GM12892 (cell line): ENCODE measurements around the gene SNX10.

Experiments
- DNase-seq: peaks from one replicate; pipeline ENCODE4 v3.0.0; 2011; ENCODE audit not compliant: insufficient read length
- FAIRE-seq: peaks from 2 replicates; lab custom pipeline; 2011; peaks lifted over from hg19 to GRCh38; lab: Jason Lieb, UNC
- POLR2A ChIP-seq: IDR thresholded peaks from 2 replicates; pipeline ENCODE4 v1.6.1; 2011; ENCODE audit warnings: low read depth, low read length, control low read depth
- POLR2AphosphoS5 ChIP-seq: IDR thresholded peaks from 2 replicates; pipeline ENCODE4 v1.6.1; 2011; ENCODE audit warnings: low read depth, low read length, control low read depth
- TAF1 ChIP-seq: IDR thresholded peaks from 2 replicates; pipeline ENCODE4 v1.6.1; 2011; ENCODE audit warnings: low read depth, mild to moderate bottlenecking, control low read depth, low read length, borderline replicate concordance

The SNX10 gene

DNA sequence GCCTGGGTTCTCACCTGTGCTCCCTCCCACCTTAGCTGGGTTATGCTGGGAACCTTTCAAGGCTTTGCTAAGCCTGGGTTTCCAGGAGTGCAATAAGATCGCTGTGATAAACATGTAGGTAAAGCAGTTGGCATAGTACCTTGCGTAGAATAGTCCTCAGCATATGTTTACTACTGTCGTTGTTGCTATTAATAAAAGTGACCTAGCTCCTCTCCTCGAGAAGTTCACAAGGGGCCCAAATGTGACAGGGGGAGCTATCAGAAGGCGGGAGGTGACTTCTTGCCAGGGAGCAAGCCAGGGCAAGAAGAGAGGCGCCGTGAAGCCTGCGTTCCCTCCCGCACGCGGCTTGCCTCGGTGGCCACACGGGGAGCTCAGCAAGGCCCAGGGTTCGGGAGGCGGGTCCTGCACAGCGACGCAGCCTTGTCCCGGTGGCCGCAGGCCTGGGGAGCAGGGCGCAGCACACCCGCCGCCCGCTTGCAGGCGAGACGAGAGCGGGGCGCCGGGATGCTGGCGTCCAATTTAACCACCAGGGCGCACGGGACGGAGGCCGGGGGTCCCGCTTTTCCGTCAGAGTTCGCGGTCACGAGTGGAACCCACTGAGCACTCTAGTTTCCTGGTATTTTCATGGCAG is 106.2 kb downstream of the SNX10 start:
- TF ChIP-seq POLR2AphosphoS5 = no peak
- TF ChIP-seq POLR2A = no peak; the same call in 1 of the 2 replicates
- TF ChIP-seq TAF1 = no peak; the same call in 1 of the 2 replicates
- DNase-seq (peak; percentile 43), FAIRE-seq (peak; percentile 63)

DNA sequence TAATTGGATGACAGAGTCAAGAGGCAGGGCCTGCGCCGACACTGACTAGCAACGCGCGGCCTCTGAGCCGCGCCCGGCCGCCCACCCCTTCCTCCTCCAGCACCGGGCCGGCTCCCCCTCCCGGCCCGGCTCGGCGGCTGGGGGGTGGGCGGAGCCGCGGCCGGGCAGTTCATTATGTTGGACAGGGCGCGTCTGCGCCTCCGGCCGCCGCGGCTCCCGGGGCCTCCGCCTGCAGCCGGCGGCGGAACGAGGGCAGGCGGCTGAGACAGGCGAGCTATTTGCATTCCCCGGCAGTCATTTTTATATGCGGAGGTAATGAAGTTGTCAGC is 106.7 kb downstream of the SNX10 start:
- FAIRE-seq = no peak
- DNase-seq = peak; percentile 56
- TF ChIP-seq POLR2AphosphoS5 = no peak; the same call in 1 of the 2 replicates
- TF ChIP-seq TAF1 = 0 out of 2 replicates have a peak, but pooled peaks have one; percentile 16

DNA sequence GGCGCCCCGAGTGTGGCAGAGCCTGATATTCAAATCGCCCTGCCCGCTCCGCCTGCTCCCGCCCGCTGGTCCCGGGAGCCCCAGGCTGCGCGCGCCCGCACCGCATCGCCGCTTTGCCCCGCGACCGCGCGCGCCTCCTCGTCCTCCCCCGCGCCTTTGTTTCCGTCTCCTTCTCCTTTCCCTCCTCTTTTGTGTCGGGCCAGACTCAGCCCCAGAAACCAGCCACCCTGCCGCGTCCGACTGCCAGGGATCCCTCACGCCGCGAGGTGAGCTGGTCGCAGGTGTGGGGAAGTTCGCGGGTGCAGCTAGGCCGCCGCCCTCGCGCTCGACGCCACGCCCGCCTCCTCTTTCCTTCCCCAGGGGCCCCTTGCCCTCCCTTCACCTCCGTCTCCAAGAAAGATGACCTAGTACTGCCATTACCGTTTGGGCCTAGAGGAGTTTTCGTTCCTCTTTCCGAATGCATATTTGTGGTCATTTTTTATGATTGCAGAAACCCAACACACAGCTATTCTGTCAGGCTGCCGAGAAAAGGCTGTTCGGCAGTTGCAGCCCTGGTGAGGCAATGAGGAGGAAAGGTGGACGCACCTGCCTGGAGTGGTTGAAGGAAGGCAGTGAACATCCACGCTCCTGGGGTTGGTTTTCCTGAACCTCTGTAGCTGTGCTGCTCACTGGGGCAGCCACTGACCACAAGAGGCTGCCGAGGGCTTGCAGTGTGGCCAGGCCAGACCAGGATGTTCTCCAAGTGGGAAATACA is 107.3 kb downstream of the SNX10 start:
- peak; percentile 66 for DNase-seq
- peak; percentile 94 for FAIRE-seq
- TF ChIP-seq POLR2AphosphoS5 = no peak; the same call in 1 of the 2 replicates
- TF ChIP-seq POLR2A = peak; percentile 51; the same call in 1 of the 2 replicates

DNA sequence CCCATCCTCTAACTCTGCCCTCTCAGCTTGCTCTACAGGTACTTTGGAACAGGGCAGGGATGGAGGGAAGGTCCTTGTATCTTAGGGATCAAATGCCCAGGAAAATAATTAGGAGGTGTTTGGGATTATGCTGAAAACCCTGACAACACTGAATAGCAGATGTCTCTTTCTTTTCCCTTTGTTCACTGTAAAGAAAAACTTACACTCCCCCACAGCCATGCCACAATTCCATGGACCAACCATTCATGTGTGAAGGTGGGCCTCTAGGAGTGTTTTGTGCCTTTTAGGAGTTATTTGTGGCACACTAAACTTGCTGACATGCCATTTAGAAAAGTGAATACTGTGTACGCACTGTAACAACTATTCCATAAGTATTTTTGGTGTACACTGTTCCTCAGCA is 108.1 kb downstream of the SNX10 start:
- no peak for DNase-seq
- TF ChIP-seq TAF1 = no peak
- TF ChIP-seq POLR2A = no peak
- no peak for TF ChIP-seq POLR2AphosphoS5
- no peak for FAIRE-seq

DNA sequence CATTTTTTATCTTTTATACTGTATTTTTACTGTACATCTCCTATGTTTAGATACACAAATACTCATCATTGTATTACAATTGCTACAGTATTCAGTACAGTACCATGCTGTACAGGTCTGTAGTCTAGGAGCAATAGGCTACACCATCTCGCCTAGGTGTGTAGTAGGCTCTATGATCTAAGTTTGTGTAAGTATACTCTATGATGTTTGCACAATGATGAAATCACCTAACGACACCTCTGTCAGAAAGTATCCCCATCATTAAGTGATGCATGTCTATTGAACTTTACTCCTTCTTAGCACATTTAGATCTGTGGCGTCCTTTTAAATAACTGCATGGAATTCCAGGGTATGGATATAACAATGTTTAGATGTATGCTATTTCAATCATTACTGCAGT is 112.0 kb downstream of the SNX10 start:
- TF ChIP-seq TAF1 (no peak), POLR2AphosphoS5 (no peak), POLR2A (no peak)
- DNase-seq (no peak), FAIRE-seq (no peak)

DNA sequence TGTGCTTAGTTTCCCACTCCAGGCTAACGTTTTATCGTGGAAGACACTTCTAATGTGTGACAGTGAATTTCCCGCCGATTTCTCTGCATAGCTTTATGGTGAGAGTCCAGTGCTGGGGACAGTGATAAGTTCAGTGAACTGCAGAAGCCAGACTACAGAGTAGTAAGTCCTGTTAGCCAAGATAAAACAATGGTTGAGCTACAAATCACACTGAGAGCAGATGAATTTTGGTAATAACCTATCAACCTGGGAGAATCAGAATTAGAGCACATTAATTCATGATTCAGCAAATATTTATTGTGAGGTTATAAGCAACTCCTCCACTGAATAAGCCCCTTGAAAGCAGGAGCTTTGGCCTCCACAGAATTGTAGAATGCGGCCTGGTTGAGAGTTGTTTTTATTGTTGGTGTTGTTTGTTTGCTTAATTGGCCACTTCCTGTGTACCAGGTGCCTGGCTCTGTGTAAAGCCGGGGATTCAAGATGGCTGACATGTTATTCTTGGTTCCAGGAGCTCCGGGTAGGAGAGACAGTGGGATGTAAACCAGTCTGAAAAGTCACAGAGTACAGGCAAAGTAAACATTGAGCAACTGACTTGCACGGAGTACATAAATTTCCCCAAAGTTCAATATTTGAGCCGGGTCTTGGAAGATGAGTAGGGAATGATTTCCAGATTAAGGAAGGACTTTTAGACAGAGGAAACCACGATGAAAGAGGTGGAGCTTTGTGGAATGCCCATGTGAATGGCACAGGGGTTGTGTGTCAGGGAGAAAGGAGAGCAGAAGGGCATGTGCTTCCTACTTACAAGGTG is 112.7 kb downstream of the SNX10 start:
- no peak for DNase-seq
- TF ChIP-seq POLR2A (no peak), POLR2AphosphoS5 (no peak), TAF1 (no peak)
- no peak for FAIRE-seq

DNA sequence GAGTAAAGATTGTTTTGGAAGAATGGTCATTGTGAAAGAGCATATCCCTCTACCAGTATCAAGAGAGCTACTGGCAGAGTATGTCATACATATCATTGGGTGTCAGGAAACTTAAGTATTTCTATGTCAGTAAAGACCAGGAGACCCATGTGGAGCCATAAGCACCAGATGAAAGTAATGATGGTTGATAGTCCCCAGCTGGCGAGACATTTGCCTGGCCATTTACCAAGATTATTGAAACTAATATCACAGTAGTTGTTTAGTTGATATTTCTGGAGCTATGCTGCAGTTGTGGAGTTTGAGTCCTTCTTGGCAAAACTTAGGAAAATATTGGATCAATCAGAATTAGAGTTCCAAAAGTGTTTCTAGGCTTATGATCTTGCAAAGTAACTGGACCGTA is 114.8 kb downstream of the SNX10 start:
- no peak for DNase-seq
- no peak for FAIRE-seq
- TF ChIP-seq POLR2A (no peak), POLR2AphosphoS5 (no peak), TAF1 (no peak)

DNA sequence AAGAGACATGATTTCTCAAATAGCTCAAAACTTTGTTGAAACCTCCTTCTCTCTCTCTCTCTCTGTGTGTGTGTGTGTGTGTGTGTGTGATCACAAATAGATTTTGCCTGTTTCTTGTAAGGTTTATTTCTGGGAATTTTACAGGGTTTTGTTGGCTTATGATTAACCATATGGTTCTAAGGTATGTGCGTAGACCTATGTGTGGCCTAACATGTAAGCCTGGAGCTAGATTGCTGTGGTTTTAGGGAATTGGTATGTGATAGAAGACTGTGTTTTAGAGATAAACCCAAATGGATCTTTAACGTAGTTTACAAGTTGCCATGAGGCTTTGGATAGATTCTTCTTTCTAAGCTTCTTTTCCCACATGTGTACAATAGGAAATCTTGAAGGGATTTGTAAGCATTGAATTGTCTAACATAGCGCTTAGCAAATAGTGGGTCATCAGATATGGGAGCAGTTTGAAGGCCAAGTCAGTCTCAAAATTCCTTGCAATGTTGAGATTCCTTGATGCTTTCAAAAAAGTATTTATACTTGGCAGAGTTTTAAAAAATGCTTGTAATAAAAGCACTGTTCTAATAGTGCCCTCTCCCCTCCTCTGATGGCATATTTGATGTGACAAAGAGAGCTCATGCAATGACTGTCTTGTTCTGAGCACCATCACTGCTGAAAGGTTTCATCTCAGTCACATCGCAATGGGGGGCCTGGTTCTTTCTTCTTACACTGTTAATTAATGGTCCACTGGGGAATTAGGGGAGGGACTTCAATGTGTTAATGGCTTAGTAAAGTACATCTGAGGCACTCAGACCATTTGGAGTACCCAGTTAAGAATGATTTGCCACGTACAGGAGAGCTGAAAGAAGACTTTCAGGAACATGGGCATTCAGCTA is 118.2 kb downstream of the SNX10 start:
- DNase-seq (no peak), FAIRE-seq (no peak)
- no peak for TF ChIP-seq POLR2A
- no peak for TF ChIP-seq TAF1
- no peak for TF ChIP-seq POLR2AphosphoS5

DNA sequence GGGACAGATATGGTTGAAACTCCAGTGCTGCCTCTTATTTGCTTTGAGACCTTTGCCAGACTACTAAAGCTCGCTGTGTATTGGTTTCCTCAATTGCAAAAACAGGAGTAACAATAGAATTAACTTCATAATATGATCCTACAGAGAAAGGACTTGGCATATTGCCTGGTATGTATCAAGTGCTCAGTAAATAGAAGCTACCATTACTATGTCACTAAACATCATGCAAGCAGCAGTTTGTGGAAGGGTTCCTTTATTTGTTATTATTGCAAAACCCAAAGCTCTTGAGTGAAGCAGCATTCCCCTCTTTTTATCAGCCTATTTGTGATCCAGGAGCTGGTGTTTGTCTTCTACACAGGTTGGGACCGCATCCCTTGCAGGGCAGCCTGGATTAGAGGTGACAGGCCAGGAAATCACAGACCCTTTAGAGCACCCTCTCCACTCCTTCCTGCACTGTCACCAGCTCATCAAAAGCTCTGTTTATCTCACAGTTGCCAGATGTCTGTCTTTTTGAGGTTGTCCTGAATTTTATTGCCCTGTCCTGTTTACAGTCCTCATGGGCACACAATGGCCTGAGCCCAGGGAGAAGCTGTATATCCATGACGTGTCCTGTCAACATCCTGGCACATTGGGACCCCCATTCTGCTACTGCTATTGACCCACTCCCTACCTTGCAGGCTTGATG is 121.5 kb downstream of the SNX10 start:
- FAIRE-seq (no peak), DNase-seq (no peak)
- TF ChIP-seq POLR2A (no peak), TAF1 (no peak), POLR2AphosphoS5 (no peak)

DNA sequence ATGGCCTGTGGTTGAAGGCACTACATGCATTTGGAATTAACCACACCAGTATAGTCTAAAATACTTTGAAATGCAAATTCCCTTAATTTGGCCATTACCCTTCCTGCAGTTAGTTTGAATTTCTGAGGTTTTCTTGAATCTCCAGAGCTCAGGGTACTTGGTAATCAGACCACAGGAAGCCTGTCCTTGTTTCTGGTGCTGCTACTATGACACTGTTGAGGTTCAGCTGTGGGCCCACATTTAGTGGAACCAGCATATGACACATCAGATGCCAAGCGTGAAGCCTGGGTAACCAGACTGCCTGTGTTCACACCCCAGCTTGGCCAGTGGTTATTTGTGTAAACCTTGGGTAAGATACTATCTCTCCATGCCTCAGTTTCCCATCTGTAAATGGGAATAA is 124.3 kb downstream of the SNX10 start:
- TF ChIP-seq POLR2AphosphoS5 = no peak
- TF ChIP-seq TAF1 = no peak
- no peak for TF ChIP-seq POLR2A
- FAIRE-seq = no peak
- no peak for DNase-seq

DNA sequence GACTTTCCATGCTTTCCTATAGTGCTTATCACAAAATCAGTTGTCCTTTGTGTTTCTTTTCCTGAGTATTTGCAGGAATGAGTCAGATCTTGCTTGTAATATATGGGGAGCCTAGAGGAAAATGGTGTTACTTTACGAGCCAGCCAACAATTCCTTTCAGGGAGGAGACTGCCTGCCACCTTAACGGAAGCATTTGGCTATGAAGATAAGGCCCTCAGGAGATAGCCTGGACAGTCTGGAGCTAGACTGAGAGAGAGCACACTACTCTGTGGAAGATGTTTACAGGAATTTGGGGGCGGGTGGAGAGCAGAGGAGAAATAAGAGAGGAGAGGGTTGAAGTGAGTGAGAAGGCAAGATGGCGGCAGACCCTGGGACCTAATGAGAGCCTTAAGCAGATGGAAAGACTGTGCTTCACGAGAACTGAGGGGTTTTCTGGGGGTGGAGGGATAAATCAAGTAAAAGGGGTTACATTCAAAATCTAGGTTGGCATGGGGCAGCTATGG is 126.3 kb downstream of the SNX10 start:
- TF ChIP-seq POLR2AphosphoS5 (no peak), POLR2A (no peak), TAF1 (no peak)
- DNase-seq (no peak), FAIRE-seq (no peak)
